ENCODE measurements around the gene C12orf43.
A peak's percentile ranks its signal among the peaks of the same experiment; 100 is the strongest.

The C12orf43 gene

GRCh38 chr12:121005346-121005815, 10.9 kb downstream of the C12orf43 start:
- Histone ChIP-seq H3K4me3 (ENCODE audit: severe bottlenecking) (no peak overlapping the region), H3K36me3 (ENCODE audit: low read depth) (peaks cover 51% of the 10 kb centered on the region), H3K27ac (ENCODE audit: poor library complexity, severe bottlenecking) (no peak overlapping the region), H3K4me1 (ENCODE audit: insufficient read depth, poor library complexity, severe bottlenecking) (no peaks in the 10 kb centered on the region), H3K27me3 (ENCODE audit: insufficient read depth, poor library complexity, severe bottlenecking) (no peaks in the 10 kb centered on the region), H3K9me3 (ENCODE audit: severe bottlenecking) (no peaks in the 10 kb centered on the region)
- peak; percentile 39 for TF ChIP-seq CTCF (IDR thresholded peaks at IDR 0.05; ENCODE audit: poor library complexity, severe bottlenecking)
- DNase-seq (ENCODE audit: low spot score) (no peak), ATAC-seq (ENCODE audit: low read depth) (0 out of 3 replicates have a peak, but pooled peaks have one; percentile 13)

GRCh38 chr12:121004253-121004815, 12.0 kb downstream of the C12orf43 start:
- no peak for TF ChIP-seq CTCF (IDR thresholded peaks at IDR 0.05; ENCODE audit: poor library complexity, severe bottlenecking)
- Histone ChIP-seq H3K27ac (ENCODE audit: poor library complexity, severe bottlenecking) (no peak overlapping the region), H3K27me3 (ENCODE audit: insufficient read depth, poor library complexity, severe bottlenecking) (no peaks in the 10 kb centered on the region), H3K36me3 (ENCODE audit: low read depth) (peaks cover 40% of the 10 kb centered on the region), H3K4me3 (ENCODE audit: severe bottlenecking) (no peak overlapping the region), H3K9me3 (ENCODE audit: severe bottlenecking) (no peaks in the 10 kb centered on the region), H3K4me1 (ENCODE audit: insufficient read depth, poor library complexity, severe bottlenecking) (no peaks in the 10 kb centered on the region)
- DNase-seq (ENCODE audit: low spot score): no peak
- ATAC-seq (ENCODE audit: low read depth): no peak

GRCh38 chr12:121003650-121004049, 12.6 kb downstream of the C12orf43 start:
- no peak overlapping the region for H3K4me3 ChIP-seq (ENCODE audit: severe bottlenecking)
- DNase-seq (ENCODE audit: low spot score) (no peak), ATAC-seq (ENCODE audit: low read depth) (no peak)
- H3K4me1 ChIP-seq (ENCODE audit: insufficient read depth, poor library complexity, severe bottlenecking): no peaks in the 10 kb centered on the region
- H3K36me3 ChIP-seq (ENCODE audit: low read depth): peaks cover 34% of the 10 kb centered on the region
- no peak overlapping the region for H3K27ac ChIP-seq (ENCODE audit: poor library complexity, severe bottlenecking)
- H3K27me3 ChIP-seq (ENCODE audit: insufficient read depth, poor library complexity, severe bottlenecking): no peaks in the 10 kb centered on the region
- no peaks in the 10 kb centered on the region for H3K9me3 ChIP-seq (ENCODE audit: severe bottlenecking)
- no peak for TF ChIP-seq CTCF (IDR thresholded peaks at IDR 0.05; ENCODE audit: poor library complexity, severe bottlenecking)

- Histone ChIP-seq H3K36me3 (ENCODE audit: low read depth) (peaks cover 31% of the 10 kb centered on the region), H3K27ac (ENCODE audit: poor library complexity, severe bottlenecking) (no peak overlapping the region), H3K9me3 (ENCODE audit: severe bottlenecking) (no peaks in the 10 kb centered on the region), H3K4me1 (ENCODE audit: insufficient read depth, poor library complexity, severe bottlenecking) (no peaks in the 10 kb centered on the region), H3K27me3 (ENCODE audit: insufficient read depth, poor library complexity, severe bottlenecking) (no peaks in the 10 kb centered on the region), H3K4me3 (ENCODE audit: severe bottlenecking) (no peak overlapping the region)
- DNase-seq (ENCODE audit: low spot score) (no peak), ATAC-seq (ENCODE audit: low read depth) (no peak)
- TF ChIP-seq CTCF (IDR thresholded peaks at IDR 0.05; ENCODE audit: poor library complexity, severe bottlenecking): no peak
Measured at GRCh38 chr12:121001841-121002483, 14.3 kb downstream of the C12orf43 start.

GRCh38 chr12:121001060-121001459, 15.2 kb downstream of the C12orf43 start:
- ATAC-seq (ENCODE audit: low read depth) (no peak), DNase-seq (ENCODE audit: low spot score) (no peak)
- Histone ChIP-seq H3K27ac (ENCODE audit: poor library complexity, severe bottlenecking) (no peak overlapping the region), H3K4me1 (ENCODE audit: insufficient read depth, poor library complexity, severe bottlenecking) (no peaks in the 10 kb centered on the region), H3K27me3 (ENCODE audit: insufficient read depth, poor library complexity, severe bottlenecking) (no peaks in the 10 kb centered on the region), H3K9me3 (ENCODE audit: severe bottlenecking) (no peaks in the 10 kb centered on the region), H3K36me3 (ENCODE audit: low read depth) (peaks cover 27% of the 10 kb centered on the region), H3K4me3 (ENCODE audit: severe bottlenecking) (no peak overlapping the region)
- no peak for TF ChIP-seq CTCF (IDR thresholded peaks at IDR 0.05; ENCODE audit: poor library complexity, severe bottlenecking)
